Daoy (cell line): Measurements from ENCODE around the gene NUP214. TPM values are rescaled to one million over a fixed set of nuclear protein-coding genes. Genes with fewer than 3 reads are reported as not detected.
"Not testable (repeated sequence)": the region's sequence is repeated elsewhere in the genome, so short reads cannot be mapped to it uniquely, and the experiment has no call there.

Source experiments
- DNase-seq: peaks from one replicate; pipeline ENCODE4 v3.0.0-alpha.2; 2015; ENCODE audit warnings: low read depth
- total RNA-seq: library from RNA; depleted of rRNA; stranded (reverse); fragments of >200 nt; shearing (Covaris generic); gene quantifications from 2 replicates; pipeline ENCODE4 v1.2.3, GENCODE V29; 2014

The NUP214 gene
- total RNA-seq, 1 experiment from 2014 or later = 28.7 TPM

DNA sequence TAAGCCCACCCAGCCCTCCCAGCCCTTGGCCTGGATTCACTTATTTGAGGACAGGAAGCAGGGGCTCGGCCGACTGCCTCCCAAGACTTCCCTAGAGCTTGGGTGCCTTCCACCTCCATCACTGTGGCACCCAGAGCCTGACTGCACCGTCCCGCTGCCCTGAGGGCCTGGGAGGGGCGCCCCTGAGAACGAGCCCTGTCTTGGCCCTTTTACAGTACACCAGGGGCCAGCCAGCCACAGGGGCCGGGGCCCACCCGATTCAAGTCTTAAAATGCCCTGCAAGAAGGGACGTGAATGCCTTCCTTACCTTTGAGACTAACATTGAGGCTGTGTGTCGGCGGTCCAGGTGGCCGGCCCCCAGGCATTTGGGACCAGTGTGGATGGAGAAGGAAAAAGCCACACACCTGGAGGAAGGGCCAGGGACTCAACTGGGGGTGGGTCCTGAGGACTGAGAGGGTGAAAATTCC lies 134.1 kb downstream of the NUP214 start:
- no peak for DNase-seq

- DNase-seq = no peak
Observed at GRCh38 chr9:131259916-131260597, 134.7 kb downstream of the NUP214 start.

GRCh38 chr9:131260751-131261452 lies 135.5 kb downstream of the NUP214 start:
- no peak for DNase-seq

GRCh38 chr9:131262327-131263032 lies 137.1 kb downstream of the NUP214 start:
- DNase-seq = no peak

- not testable (repeated sequence) for DNase-seq
Observed at GRCh38 chr9:131263033-131263343, 137.6 kb downstream of the NUP214 start.

GRCh38 chr9:131263701-131264100 lies 138.3 kb downstream of the NUP214 start:
- DNase-seq = no peak

DNA sequence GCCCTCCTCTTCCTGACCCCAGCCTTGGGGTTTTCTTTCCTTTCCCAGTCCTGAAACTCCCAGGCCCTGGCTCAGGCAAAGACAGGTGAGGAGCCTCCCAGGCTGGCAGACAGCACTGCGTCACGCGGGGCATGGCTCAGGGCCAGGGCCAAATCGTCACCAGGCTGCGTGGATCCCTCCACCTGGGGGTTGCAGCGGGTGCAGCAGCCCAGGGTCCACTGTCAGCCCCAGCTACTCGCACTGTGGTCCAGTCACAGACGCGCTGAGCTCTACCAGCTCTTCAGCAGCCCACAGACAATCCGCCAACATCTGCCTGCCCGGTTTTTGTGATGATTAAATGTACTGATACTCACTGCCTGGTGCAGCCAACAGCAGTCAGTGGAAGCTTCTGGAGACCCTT lies 138.8 kb downstream of the NUP214 start:
- DNase-seq = no peak

DNA sequence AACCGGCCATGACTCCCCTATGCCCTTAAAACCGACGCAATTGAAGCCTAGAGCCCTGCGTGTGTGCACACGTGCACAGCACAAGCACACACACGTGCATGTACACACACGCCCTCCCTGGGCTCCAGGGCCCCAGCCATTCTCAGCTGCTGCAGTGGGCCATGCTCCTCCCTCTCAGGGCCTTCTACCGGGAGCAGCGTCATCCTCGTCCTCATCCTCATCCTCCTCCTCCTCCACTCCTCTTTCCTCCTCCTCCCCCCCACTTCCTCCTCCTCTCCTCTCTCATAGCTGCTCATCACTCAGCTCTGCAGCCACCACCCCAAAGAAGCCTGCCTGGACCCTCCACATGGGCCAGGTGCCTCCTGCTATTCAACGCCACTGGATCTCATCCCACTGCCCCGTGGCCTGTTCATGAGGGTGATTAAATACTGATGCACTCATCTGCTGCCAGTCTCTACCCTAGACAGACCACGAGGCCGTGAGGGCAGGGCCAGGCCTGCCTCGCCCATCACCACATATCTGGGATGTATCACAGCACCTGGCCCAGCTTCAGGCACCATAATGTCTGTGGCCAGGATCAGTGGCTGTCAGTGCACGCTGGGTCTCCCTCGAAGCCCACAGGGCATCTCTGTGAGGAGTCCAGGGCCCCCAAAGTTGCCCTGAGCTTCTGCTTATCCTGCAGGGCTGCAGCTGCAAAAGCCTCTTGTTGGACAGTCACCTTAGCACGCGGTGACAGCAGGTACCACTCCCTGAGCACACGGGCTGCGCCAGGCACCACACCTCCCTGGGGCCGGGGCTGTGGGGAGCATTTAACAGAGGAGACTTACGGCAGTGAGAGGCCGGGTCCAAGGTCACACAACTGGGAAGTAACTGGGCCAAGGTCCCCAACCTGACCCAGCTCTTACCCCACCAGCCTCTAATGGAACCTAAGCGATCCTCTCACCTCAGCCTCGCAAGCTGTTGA lies 141.2 kb downstream of the NUP214 start:
- no peak for DNase-seq

DNA sequence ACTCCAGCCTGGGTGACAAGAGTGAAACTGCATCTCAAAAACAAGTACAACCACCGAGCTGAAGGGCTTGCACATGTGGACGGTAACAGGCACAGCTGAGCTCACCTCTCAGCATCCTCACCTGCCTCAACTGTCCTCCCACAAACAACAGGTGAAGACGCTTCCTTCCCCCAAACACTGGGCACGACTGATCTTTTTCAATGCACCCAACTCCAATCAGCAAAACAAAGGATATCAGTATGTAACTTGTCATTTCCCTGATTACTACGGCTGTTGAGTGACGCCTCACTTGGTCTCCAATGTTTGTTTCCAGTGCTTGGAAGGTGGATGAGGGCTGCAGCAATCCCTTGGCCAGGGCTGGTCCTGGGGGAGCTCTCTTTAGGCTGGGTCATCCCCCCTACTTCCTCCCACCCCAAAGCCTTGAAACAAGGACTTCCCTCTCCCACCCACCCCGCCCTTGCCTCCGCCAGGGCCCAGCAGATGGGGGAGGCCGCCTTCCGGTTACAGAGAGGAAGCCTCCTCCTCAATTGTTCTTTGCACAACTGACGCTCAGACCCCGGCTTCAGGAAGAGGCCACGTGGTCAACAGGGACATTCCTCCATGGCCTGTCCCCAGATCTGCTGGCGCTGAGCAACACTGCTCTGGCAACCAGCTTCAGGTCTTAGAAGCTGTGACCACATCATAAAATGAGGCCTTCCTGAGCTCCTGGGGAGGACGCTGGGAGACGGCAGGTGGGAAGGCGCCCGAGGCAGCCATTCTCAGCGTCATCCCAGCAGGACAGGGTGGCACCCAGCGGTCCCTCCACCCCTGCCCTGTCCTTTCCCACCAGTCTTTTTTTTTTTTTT lies 145.0 kb downstream of the NUP214 start:
- DNase-seq = no peak

GRCh38 chr9:131271016-131271273 lies 145.6 kb downstream of the NUP214 start:
- DNase-seq = not testable (repeated sequence)

DNA sequence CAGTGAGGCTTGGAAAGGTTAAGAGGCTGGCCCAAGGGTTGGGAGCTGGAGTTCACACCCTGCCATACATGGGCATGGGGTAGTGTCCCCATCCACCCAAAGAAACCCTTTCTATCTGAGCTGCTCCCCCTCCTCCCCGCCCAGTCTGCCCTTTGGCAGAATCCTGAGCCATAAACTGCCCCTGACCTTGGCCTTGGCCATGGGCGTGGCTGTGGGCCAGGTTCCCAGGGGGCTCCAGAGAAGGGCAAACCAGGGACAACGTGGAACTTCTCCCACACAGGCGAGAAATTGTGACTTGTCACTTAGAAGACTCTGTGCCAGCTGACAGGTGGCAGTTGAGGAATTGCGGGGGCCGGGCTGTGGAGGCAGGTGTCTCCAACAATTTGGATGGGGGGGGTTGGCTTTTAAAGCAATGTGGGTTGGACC lies 146.1 kb downstream of the NUP214 start:
- no peak for DNase-seq

DNA sequence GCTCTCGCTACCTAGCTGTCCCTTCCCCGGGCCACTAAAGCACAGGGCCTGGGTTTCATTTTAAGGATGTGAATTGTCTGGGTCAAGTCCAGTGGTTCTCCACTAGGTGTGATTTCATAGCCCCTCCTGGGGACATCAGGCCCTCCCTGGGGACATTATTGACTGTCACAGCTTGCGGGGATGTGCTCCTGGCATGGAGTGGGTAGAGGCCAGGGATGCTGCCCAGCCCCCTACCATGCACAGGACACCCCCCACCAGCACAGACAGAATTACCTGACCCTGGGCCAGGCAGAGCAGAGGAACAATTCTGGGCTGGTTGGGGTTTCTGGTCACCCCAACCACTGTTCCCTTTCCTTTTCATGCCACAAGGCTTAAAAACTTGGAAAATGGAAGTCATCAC lies 146.8 kb downstream of the NUP214 start:
- DNase-seq = no peak

DNA sequence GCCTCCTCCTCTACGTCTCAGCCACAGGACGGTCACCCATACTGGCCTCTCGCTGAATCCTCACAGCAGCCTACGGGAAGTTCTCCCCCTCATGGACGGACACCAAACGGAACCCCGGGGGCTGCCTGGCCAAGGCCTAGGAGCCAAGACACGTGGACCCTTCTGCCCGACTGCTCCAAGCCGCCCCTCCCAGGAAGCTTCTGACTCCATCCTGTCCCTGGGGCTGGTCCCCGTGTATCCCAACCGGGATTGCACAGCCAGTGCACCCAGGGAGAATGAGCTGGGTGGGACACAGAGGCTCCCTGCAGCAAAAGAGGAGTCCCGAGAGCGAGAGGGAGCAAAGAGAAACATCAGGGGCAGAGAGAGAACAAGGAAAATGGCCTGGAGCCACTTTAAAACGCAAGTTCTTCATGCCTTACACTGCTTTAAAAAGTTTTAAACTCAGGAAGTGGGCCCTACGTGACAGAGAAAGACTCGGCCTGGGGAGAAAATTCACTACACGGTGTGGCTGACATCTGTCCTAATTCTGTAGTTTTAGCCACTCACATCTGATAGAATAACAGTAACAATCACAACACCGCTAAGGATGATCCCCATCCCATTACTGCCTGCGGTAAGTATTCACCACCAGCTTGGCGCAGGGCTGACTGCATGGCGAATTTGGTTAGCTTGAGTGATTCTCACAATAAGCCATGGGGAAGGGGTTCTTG lies 147.9 kb downstream of the NUP214 start:
- DNase-seq = no peak

- no peak for DNase-seq
Observed at GRCh38 chr9:131273856-131274673, 148.7 kb downstream of the NUP214 start.

DNA sequence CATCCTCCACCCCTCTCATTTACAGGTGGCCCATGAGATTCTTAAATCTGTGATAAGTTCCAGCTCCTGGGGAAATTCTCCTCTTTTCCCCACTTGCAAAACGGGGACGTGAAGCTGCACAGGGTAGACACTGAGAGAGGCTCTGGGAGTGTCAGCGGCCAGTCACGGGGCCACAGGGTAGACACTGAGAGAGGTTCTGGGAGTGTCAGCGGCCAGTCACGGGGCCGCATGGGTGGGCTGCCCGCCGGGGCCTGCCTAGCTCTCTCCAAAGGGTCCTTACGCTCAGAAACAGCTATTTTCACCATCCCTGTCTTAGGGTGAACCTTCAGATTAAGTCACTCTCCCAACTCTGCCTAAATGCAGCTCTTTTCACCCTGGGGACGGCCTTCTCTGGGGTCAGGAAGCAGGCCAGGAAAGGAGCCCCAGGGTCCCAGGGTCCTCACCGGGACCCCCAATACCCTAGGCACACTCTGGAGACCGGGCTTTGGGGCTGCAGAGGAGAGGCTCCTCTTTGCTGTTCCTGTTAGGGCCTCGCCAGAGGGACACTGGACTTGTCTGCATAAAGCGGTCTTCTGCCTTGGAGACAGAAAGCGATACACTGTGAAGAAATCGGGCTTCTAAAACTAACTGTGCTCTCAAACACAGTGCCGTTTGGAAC lies 149.4 kb downstream of the NUP214 start:
- DNase-seq = no peak

DNA sequence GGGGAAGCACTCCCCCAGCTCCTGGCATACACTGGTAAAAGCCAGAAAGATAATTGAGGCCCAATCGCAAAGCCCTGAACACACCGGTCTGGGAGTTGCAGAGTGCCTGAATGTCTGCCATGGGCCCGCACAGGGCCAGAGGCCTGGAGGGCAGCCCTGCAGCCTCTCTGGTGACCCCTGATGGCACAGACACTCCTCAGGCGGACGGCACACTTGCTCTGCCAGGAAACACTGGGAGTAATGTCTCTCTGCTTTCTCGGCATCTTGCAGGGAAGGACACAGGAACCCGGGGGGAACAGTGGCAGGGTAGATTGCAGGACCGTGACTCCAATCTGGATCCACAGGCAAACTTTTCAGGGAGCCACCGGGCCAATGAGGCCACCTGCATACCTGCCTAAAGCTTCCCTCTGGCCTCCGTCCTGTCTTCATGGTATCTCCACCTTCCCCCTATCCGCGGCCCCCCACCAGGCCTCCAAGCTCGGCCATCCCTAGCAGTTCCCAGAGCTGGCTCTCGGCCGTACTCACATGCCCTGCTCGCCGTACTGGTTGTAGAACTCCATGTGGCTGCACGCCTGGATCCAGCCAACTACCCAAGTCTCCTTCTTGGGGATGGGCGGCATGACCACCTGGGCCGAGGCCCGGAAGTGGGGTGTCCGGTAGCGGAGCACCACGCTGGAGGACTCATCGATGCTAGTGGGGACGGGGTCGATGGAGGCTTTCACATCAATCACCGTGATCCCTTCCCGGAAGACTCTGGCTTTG lies 150.1 kb downstream of the NUP214 start:
- DNase-seq = no peak

DNA sequence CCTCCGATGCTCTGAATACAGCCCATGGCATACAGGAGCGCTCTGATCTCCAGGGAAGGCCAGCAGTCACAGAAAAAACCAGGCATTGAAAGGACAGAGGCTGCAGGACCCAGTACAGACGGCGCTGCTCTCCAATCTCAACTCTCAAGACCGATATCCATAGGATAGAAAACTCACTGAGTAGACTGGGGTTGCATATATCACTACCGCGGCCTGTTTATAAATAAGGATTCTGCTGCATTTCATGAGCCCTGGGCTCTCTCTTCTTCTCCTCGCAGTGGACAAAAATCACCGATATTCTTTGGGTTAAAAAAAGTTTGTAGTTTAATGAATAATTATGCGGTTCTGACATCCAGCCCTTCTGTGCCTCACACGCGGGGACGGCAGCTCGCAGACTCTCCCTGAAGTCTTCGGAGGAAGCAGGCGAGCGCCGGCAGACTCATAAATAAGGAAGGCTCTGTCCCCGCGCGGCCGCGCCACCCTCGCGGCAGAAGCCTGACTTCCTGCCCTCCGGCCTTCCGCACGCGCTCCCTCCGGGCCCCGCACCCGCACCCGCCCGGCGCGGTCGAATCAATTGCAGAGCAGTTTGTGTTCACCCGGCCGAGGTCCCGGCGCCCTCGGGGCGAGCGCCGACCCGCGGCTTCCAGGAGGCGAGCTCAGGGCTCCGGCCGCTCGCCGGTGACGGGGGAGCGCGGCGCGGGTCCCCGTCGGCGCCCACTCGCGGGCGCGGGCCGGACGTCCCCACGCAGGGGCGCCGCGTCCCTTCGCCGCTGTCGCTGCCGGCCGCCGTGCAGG lies 150.9 kb downstream of the NUP214 start, which contains the start of gene FAM78A:
TSS of gene FAM78A (minus strand) at position 417 of the 795 bp plus-strand sequence. CDS start at position 86, 331 bp downstream.
- DNase-seq = no peak
